Mesothelial cell of epicardium (in vitro differentiated cells): ENCODE measurements around the gene SHE. TPM values are rescaled to one million over a fixed set of nuclear protein-coding genes. Genes with fewer than 3 reads are reported as not detected.

Experiments
- DNase-seq, 2 experiments: peaks; one replicate each; pipeline ENCODE4 v3.0.0; 2021; ENCODE audit warnings: low spot score in 2 of 2; ENCODE audit not compliant: unreplicated experiment in 2 of 2
- H3K27ac Mint-ChIP-seq: 2 replicates; pipeline ENCODE4 v1.8.0; 2021; ENCODE audit warnings: mixed read lengths
- H3K27me3 Mint-ChIP-seq: 2 replicates; pipeline ENCODE4 v1.8.0; 2021; ENCODE audit warnings: low read depth, mixed read lengths
- H3K36me3 Mint-ChIP-seq: 2 replicates; pipeline ENCODE4 v1.8.0; 2021; ENCODE audit warnings: mixed read lengths
- H3K4me1 Mint-ChIP-seq: 2 replicates; pipeline ENCODE4 v1.8.0; 2021; ENCODE audit warnings: mixed read lengths
- H3K4me3 Mint-ChIP-seq: 2 replicates; pipeline ENCODE4 v1.8.0; 2021; ENCODE audit warnings: mild to moderate bottlenecking, moderate library complexity, mixed read lengths
- H3K9me3 Mint-ChIP-seq: 2 replicates; pipeline ENCODE4 v1.8.0; 2021; ENCODE audit warnings: mixed read lengths
- total RNA-seq: library from RNA; stranded (reverse); gene quantifications from 3 replicates; pipeline ENCODE4 v1.2.1, GENCODE V29; 2021
- TF ChIP-seq, protein P1 (sequence below): fragments of 200-600 bp; sonication (generic); IDR thresholded peaks from one replicate; pipeline ENCODE4 v1.5.0; 2021; ENCODE audit warnings: antibody characterized with exemption; ENCODE audit not compliant: unreplicated experiment

SHE gene
- total RNA-seq, 1 donor from 2014 or later = 0.29 TPM

DNA sequence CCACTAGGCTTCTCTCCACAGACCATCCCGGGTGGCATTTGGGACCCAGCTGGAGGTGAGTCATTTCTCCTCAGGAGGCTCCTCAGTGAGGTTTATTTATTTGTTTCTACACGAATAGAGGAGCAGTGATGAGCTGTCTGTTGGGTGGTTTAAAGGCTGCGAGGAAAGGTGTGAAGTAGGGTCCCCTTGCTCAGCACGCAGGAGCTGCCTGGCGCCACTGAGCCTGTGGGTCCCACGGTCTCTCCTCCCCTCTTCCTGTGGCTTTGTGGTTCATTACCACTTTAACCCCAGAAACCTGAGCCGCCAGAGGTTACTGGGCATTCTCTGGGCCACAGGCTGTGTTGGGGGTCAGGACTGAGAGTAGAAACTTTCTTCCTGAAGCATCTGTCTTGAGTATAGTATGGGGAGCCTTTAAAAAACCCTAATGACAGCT lies 57.2 kb downstream of the SHE start:
- DNase-seq = no peak
- Mint-ChIP-seq H3K9me3 (no peaks in the 10 kb centered on the region), H3K27ac (no peak overlapping the region), H3K36me3 (no peaks in the 10 kb centered on the region), H3K4me1 (peaks cover 22% of the 10 kb centered on the region), H3K4me3 (no peak overlapping the region), H3K27me3 (peaks cover 9% of the 10 kb centered on the region)
- TF ChIP-seq, protein P1, sequence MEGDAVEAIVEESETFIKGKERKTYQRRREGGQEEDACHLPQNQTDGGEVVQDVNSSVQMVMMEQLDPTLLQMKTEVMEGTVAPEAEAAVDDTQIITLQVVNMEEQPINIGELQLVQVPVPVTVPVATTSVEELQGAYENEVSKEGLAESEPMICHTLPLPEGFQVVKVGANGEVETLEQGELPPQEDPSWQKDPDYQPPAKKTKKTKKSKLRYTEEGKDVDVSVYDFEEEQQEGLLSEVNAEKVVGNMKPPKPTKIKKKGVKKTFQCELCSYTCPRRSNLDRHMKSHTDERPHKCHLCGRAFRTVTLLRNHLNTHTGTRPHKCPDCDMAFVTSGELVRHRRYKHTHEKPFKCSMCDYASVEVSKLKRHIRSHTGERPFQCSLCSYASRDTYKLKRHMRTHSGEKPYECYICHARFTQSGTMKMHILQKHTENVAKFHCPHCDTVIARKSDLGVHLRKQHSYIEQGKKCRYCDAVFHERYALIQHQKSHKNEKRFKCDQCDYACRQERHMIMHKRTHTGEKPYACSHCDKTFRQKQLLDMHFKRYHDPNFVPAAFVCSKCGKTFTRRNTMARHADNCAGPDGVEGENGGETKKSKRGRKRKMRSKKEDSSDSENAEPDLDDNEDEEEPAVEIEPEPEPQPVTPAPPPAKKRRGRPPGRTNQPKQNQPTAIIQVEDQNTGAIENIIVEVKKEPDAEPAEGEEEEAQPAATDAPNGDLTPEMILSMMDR = no peak

DNA sequence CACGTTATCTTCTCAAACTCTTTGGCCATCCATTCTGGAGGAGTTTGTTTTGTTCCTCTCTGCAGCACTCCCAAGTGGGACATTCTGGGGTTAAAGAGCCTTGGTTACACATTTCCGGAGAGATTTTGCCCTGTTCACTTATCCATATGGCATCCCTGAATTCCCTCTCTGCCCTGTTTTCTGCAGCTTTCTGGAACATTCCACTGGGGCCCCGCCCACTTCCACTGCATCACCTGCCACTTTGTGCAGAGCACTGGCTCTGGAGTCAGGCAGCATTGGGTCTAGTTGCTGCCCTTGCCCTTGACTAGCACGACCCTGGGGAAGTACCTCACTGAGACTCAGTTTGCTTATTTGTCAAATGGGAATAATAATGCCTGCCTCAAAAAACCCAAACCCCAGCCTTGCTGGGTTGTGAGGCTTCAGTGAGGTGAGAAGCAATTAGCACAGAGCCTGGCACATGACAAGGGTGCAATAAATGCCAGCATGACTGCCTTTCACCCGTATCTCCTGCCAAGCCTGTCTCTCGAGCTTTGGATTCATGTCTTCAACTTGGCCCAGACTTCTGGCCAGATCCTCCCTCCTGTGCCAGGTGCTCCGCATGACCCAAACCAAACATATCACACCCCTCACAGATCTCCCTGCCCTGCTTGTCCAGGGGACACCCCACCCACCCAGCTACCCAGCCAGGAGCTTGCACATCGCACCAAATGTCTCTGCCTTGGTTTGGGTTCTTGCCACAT lies 58.8 kb downstream of the SHE start:
- no peak for DNase-seq
- H3K4me1 Mint-ChIP-seq = peaks cover 26% of the 10 kb centered on the region
- TF ChIP-seq, protein P1 = no peak
- peak overlapping the region; percentile 53 for H3K27ac Mint-ChIP-seq
- no peak overlapping the region for H3K4me3 Mint-ChIP-seq
- no peaks in the 10 kb centered on the region for H3K36me3 Mint-ChIP-seq
- peaks cover 3% of the 10 kb centered on the region for H3K27me3 Mint-ChIP-seq
- H3K9me3 Mint-ChIP-seq = no peaks in the 10 kb centered on the region

DNA sequence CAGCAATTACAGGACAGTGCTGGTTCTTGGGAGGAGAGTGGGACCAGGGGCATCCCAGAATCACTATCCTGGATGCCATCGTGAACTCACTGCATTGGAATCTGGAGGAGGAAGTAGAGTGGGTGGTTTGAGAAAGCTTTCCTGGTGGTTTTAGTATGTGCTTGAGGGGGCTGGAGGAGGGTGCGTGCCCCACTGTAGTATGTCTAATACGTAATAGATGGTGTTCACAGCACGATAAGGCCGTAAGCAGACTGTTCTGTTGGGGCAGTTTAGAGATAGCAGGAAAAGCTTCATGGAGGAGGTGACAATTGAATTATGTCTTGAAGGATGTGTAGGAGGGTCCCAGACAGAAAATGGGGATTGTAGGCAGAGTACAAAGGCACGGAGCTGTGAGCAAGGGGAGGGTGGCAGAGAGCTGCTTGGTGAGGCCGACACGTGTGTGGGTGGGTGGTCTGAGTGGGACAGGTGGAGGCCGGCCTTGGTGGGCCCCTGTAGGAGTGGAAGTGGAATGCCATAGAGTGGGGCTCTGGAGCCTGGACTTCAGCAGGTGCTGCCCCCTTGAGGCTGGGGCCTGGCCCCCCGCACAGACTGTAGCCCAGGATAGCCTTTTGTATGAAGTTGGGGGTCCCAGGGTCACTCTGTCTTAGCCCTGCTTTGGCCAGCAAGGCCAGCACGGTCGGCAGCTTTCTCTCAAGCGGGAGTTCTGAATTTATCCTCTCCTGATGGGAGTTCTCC lies 60.0 kb downstream of the SHE start:
- Mint-ChIP-seq H3K36me3 (no peaks in the 10 kb centered on the region), H3K4me3 (no peak overlapping the region), H3K4me1 (peaks cover 26% of the 10 kb centered on the region), H3K9me3 (no peaks in the 10 kb centered on the region), H3K27ac (peak overlapping the region; percentile 84), H3K27me3 (peaks cover 3% of the 10 kb centered on the region)
- TF ChIP-seq, protein P1 = peak; percentile 36
- DNase-seq = peak in 1 of 2 experiments; percentile 45

DNA sequence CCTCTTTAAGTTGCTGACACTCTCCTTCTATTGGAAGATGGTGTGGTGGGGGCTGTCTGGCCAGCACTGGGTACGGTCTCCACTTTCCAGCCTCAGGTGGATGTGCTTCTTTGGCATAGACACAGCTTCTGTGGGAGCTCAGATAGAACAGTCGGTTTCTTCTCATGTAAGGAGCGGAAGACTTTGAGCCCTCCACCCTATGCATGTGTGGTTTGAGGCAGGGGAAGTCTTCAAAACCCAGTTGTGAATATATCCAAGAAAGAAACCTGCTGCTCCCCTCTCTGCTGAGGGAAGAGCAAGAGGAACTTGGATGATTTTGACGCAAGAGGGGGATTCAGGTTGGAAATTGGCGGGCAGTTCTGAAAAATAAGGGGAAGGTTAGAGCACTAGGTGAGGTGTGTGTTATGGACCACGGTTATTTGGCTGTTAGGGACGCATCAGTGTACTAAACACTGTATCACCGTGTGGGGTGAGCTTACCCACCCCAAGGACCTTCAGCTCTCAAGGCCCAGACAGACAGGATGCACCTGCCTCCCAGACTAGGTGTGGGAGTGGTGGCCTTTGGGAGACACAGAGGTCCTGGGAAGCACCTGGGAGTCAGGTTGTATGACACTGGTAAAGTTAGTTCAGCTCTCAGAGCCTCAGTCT lies 60.8 kb downstream of the SHE start:
- Mint-ChIP-seq H3K9me3 (no peaks in the 10 kb centered on the region), H3K4me3 (no peak overlapping the region), H3K4me1 (peaks cover 25% of the 10 kb centered on the region), H3K36me3 (no peaks in the 10 kb centered on the region), H3K27ac (peak overlapping the region; percentile 84), H3K27me3 (peaks cover 3% of the 10 kb centered on the region)
- DNase-seq = no peak
- TF ChIP-seq, protein P1 = no peak

DNA sequence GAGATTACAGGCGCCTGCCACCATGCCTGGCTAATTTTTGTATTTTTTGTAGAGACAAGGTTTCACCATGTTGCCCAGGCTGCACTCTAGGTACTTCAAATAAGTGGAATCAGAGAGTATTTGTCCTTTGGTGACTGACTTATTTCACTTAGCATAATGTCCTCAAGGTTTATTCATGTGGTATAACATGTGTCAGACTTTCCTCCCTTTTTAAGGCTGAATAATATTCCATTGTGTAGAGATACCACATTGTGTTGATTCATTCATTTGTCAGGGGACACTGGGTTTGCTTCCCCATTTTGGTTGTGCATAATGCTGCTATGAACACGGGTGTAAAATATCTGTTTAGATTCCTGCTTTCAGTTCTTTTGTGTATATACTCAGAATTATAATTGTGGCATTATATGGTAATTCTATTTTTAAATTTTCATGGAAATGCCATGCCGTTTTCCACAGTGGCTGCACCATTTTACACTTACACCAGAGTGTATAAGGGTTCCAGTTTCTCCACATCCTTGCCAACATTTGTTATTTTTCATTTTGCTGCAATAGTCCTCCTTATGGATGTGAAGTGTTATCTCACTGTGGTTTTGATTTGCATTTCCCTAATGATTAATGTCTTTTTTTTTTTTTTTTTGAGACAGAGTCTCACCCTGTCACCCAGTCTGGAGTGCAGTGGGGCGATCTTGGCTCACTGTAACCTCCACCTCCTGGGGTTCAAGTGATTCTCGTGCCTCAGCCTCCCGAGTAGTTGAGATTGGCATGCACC lies 62.0 kb downstream of the SHE start:
- Mint-ChIP-seq H3K27me3 (no peaks in the 10 kb centered on the region), H3K27ac (no peak overlapping the region), H3K4me3 (no peak overlapping the region), H3K36me3 (no peaks in the 10 kb centered on the region), H3K9me3 (no peaks in the 10 kb centered on the region), H3K4me1 (peaks cover 20% of the 10 kb centered on the region)
- DNase-seq = no peak
- TF ChIP-seq, protein P1 = no peak
